Stomach smooth muscle (tissue), 2 donors: ENCODE results near the gene AP3S1.

Experiments used
- H3K27ac ChIP-seq: one replicate; pipeline ENCODE4 v1.7.0; 2013; ENCODE audit warnings: mild to moderate bottlenecking, low read length, inconsistent platforms
- H3K27me3 ChIP-seq, 2 donors: one replicate each; pipeline ENCODE4 v1.7.0; 2013; ENCODE audit warnings: low read length in 2 of 2; ENCODE audit not compliant: insufficient read depth in 2 of 2, control insufficient read depth in 1 of 2
- H3K36me3 ChIP-seq, 2 donors: one replicate each; pipeline ENCODE4 v1.7.0; 2013; ENCODE audit warnings: low read length in 2 of 2; ENCODE audit not compliant: control insufficient read depth in 2 of 2, insufficient read depth in 2 of 2
- H3K4me1 ChIP-seq: one replicate; pipeline ENCODE4 v1.7.0; 2013; ENCODE audit warnings: low read length; ENCODE audit not compliant: control insufficient read depth, insufficient read depth
- H3K4me3 ChIP-seq, 2 donors: one replicate each; pipeline ENCODE4 v1.7.0; 2013; ENCODE audit warnings: low read length in 2 of 2
- H3K9ac ChIP-seq, 2 donors: one replicate each; pipeline ENCODE4 v1.7.0; 2013; ENCODE audit warnings: low read length in 2 of 2, mild to moderate bottlenecking in 1 of 2
- H3K9me3 ChIP-seq, 2 donors: one replicate each; pipeline ENCODE4 v1.7.0; 2013; ENCODE audit warnings: low read length in 2 of 2; ENCODE audit not compliant: control insufficient read depth in 2 of 2
- donor health status: healthy.
- donor health status: Pancreatic carcinoma.

AP3S1 gene

DNA sequence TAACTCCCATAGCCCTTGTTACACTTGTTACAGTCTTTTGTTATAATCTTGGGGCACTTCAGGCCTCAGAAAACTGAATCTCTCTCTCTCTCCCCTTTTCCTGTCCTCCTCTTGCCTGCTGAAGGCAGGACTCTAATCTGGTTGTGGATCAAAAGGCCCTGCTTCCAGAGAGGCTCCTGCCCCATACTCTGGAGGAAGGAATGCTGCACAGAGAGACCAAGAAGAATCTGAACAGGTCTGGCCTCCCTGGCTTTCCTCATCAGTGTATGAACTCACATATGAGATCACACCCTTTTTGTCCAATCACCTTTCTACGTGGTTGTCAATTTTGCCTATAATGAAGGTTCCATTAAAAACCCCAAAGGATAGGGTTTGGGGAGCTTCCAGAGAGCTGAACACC, 94.3 kb downstream of the AP3S1 start:
- Histone ChIP-seq H3K4me1 (no peaks in the 10 kb centered on the region), H3K27ac (no peak overlapping the region), H3K4me3 (no peak overlapping the region), H3K36me3 (no peaks in the 10 kb centered on the region), H3K27me3 (no peaks in the 10 kb centered on the region), H3K9me3 (no peaks in the 10 kb centered on the region), H3K9ac (no peak overlapping the region)

DNA sequence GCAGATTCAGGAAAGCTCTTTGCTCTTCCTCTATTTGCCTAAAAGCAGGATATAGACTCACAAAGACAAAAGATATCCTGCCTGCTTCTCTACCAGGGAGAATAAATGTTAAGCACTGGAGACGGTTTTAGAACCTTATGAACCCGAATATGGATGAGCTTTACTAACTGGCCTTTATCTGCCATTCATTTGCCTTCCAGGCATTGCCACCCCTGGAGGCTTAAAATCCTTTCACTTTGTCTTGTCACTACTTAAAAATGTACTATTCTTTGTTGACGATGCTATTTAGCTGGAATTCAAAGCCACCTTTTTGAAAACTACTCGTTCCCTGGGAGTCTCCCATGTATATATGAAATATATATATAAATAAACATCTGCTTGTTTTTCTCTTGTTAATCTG, 97.3 kb downstream of the AP3S1 start:
- Histone ChIP-seq H3K36me3 (no peaks in the 10 kb centered on the region), H3K4me3 (no peak overlapping the region), H3K27ac (no peak overlapping the region), H3K9ac (no peak overlapping the region), H3K27me3 (no peaks in the 10 kb centered on the region), H3K9me3 (no peaks in the 10 kb centered on the region), H3K4me1 (no peaks in the 10 kb centered on the region)

DNA sequence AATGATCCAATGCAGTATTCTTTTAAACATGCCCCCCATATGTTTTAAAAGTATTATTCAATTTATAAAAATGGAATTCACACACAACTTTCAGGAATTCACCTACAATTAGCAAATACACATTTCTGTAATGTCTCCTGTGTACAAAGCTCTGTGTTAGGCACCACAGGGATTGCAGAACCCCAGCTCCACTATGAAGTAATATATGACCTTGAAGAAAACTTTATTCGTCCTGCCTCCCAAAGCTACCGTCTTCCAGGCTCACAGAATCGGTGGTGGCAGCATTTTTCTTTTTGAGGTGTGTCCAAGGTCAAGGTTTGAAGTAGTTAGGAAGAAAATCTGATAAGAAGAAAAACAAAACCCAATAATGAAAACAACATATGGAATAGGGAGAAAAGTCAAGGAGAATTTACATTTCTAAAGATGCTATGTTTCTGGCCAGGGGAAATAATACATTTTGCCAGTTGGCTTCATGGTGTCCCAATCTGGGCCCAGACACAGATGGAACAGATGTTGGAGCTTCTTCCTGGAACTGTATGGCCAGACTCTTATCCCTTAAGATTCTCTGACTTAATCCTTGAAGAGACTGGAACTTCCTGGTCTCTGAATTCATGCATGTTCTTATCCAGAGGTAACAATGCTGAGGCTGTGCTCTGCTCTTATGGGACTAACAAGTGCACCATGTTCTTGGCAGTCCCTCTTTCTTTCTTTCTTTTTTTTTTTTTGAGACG, 98.5 kb downstream of the AP3S1 start:
- Histone ChIP-seq H3K9me3 (no peaks in the 10 kb centered on the region), H3K27ac (no peak overlapping the region), H3K4me3 (no peak overlapping the region), H3K27me3 (no peaks in the 10 kb centered on the region), H3K9ac (no peak overlapping the region), H3K4me1 (no peaks in the 10 kb centered on the region), H3K36me3 (no peaks in the 10 kb centered on the region)

DNA sequence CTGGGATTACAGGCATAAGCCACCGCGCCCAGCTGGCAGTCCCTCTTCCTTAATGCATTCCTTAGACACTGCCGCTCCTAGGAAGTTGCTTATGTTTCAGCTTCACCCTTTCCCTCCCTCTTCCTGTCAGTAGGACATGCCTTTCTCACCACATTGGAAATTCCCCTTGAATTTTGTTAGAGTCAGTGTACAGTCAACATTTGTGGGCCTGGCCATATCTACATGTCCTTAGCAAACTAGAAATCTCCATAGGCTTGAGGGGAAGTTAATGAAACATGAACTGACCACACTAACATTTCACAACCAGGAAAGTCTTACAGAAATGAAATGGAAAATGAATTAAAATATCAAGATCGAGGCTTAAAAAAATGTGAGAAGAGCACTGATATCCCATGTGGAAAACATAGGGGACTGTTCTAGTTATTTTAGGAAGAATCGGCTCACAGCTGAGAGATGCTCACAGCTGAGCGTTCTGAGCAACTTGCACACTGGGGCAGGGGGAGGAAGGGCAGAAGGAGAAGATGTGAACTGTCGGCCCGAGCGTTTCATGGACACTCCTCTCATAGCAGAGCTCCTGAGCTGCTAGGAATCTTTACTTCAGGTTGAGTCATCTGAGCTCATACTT, 99.4 kb downstream of the AP3S1 start:
- Histone ChIP-seq H3K36me3 (no peaks in the 10 kb centered on the region), H3K4me1 (no peaks in the 10 kb centered on the region), H3K9ac (no peak overlapping the region), H3K27ac (no peak overlapping the region), H3K4me3 (no peak overlapping the region), H3K9me3 (no peaks in the 10 kb centered on the region), H3K27me3 (no peaks in the 10 kb centered on the region)

DNA sequence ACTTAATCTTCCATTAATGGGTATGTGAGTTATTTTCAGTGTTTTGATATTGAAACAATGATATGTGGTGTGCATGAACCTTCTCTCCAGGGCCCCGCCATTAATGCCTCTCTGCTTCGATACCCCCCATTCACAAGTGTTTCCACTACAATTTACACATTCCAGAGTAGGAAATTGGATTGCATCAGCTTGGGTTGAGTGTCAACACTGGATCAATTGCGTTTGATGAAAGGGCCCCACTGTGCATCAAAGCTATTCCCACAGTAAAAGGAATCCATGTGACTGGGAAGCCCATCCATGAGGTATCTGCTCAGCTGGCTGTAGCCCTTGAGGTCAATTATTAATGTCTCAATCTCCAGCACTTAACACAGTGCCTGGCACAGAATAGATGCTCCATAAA, 102.8 kb downstream of the AP3S1 start:
- H3K36me3 ChIP-seq, result no peaks in the 10 kb centered on the region
- no peak overlapping the region for H3K4me3 ChIP-seq
- H3K9ac ChIP-seq, result no peak overlapping the region
- H3K27me3 ChIP-seq, result no peaks in the 10 kb centered on the region
- H3K4me1 ChIP-seq, result no peaks in the 10 kb centered on the region
- no peaks in the 10 kb centered on the region for H3K9me3 ChIP-seq
- H3K27ac ChIP-seq, result no peak overlapping the region

DNA sequence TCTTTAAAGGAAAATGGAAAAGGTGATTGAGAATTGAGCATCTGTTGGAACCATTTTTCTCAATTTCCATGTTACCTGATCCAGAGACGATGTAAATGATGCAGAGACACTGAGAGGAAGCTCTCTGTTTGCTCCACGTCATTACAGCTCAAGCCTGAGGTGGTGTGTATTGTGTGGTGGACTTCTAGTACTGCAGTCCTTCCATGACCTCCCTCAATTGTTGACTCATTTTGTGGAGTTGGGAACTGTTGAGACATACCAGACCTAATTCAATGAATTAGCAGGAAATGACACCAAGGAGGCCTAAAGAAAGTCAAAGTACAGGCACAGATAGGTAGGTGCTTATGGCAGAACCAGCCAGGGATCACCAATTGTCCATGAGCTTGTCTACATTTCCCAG, 104.9 kb downstream of the AP3S1 start:
- no peak overlapping the region for H3K9ac ChIP-seq
- no peak overlapping the region for H3K27ac ChIP-seq

DNA sequence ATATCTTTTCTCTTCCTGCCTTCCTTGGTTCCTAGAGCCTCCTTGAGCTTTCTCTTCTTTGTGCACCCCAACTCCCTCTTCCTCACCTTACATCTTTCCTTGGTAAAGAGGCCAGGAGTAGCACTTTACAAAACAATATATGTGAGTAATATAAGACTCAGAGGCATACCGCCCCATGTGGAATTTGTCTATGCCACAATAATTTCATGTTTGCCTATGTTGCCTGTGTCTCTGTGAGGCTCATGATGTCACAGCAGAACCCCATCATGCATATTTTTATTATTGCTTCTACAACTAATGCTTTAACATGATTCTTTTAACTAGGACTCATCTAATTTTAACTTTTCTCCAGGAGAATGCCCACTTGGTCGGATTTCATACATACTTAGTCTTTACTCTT, 105.5 kb downstream of the AP3S1 start:
- no peaks in the 10 kb centered on the region for H3K27me3 ChIP-seq
- H3K36me3 ChIP-seq, result no peaks in the 10 kb centered on the region
- H3K4me3 ChIP-seq, result no peak overlapping the region
- H3K27ac ChIP-seq, result no peak overlapping the region
- H3K4me1 ChIP-seq, result no peaks in the 10 kb centered on the region
- no peaks in the 10 kb centered on the region for H3K9me3 ChIP-seq
- no peak overlapping the region for H3K9ac ChIP-seq

More for the DNA sequence above, 104.9 kb downstream of the AP3S1 start:
- no peaks in the 10 kb centered on the region for H3K27me3 ChIP-seq
- no peak overlapping the region for H3K4me3 ChIP-seq
- no peaks in the 10 kb centered on the region for H3K9me3 ChIP-seq
- H3K4me1 ChIP-seq, result no peaks in the 10 kb centered on the region
- no peaks in the 10 kb centered on the region for H3K36me3 ChIP-seq

DNA sequence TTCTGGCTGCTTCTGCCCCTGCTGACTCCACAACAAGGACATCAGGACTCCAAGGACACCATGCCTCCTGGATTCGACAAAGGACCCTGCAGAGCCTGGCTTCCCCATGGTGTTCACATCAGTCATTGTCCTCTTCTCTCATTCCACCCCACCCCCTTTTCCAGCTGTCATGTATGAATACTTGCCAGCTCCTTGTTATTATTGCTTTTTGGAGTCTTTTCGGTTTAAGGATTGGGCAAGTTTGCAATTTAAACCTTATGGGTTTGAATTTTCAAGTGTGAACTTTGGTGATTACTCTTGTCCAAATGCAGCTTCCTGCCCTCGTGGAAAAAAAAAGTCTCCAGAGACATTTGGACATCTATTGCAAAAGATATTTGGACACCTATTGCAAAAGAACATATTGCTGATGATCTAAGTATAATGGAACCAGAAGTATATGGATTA, 106.4 kb downstream of the AP3S1 start:
- Histone ChIP-seq H3K9ac (no peak overlapping the region), H3K27ac (no peak overlapping the region)

DNA sequence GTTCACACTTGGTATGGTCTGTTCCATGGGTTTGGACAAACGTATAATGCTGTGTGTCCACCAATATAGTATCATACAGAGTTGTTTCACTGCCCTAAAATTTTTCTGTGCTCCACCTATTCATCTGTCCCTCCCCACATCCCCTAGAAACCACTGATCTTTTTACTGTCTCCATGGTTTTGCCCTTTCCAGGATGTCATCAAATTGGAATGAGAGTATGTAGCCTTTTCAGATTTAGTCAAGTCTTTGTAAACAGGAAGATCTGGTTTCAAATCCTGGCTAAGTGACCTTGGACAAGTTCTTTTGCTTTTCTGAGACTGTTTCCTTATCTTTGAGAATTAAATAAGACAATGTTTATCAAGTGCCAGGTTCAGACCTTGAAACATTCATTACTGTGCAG, 107.4 kb downstream of the AP3S1 start:
- H3K9ac ChIP-seq, result no peak overlapping the region
- no peaks in the 10 kb centered on the region for H3K4me1 ChIP-seq
- H3K27ac ChIP-seq, result no peak overlapping the region
- H3K4me3 ChIP-seq, result no peak overlapping the region
- H3K27me3 ChIP-seq, result no peaks in the 10 kb centered on the region
- no peaks in the 10 kb centered on the region for H3K36me3 ChIP-seq
- H3K9me3 ChIP-seq, result no peaks in the 10 kb centered on the region

More for the DNA sequence above, 106.4 kb downstream of the AP3S1 start:
- Histone ChIP-seq H3K9me3 (no peaks in the 10 kb centered on the region), H3K4me3 (no peak overlapping the region), H3K36me3 (no peaks in the 10 kb centered on the region), H3K4me1 (no peaks in the 10 kb centered on the region), H3K27me3 (no peaks in the 10 kb centered on the region)

DNA sequence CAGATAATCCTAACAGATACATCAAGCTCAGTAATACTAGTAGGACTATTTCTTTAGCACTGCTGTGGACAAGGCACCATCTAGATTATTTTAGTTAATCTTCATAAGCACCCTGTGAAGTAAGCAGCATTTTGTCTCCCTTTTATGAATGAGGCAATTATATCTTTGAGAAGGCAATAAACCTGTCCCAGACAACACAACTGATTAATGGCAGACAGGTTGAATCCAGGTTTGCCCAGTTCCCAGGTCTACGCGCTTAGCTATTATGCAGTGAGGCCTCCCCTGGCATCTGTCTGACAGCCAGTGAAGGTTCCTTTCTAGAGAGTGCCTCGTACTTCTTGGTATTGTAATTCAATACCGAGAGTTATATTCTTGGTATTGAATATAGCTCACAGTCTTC, 110.9 kb downstream of the AP3S1 start:
- H3K4me3 ChIP-seq, result no peak overlapping the region
- no peaks in the 10 kb centered on the region for H3K4me1 ChIP-seq
- no peak overlapping the region for H3K27ac ChIP-seq
- peaks cover 0 to 2% of the 10 kb centered on the region in 2 donors for H3K9me3 ChIP-seq
- no peaks in the 10 kb centered on the region for H3K36me3 ChIP-seq
- peaks cover 5 to 12% of the 10 kb centered on the region in 2 donors for H3K27me3 ChIP-seq
- H3K9ac ChIP-seq, result no peak overlapping the region

DNA sequence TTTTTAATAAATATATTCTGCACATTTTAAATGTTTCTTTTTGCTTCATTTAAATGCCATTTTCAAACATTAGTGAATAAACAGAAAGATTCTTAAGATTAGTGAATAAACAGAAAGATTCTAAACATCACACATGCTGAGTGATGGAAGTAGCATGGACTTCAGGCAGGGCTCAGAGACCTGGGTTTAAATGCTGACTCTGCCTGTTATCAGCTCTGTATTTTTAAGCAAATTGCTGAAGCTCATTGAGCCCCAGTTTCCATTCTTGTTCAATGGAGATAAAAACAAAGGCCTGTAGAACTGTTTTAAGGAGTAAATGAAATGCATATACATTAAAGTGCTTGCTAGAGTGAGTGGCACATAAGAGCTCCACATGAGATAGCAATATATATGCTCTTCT, 112.4 kb downstream of the AP3S1 start:
- no peaks in the 10 kb centered on the region for H3K4me1 ChIP-seq
- H3K36me3 ChIP-seq, result no peaks in the 10 kb centered on the region
- H3K9ac ChIP-seq, result no peak overlapping the region
- H3K27me3 ChIP-seq, result peaks cover 14 to 27% of the 10 kb centered on the region in 2 donors
- peaks cover 0 to 2% of the 10 kb centered on the region in 2 donors for H3K9me3 ChIP-seq
- no peak overlapping the region for H3K4me3 ChIP-seq
- H3K27ac ChIP-seq, result no peak overlapping the region
